NT2/D1 (cell line): ENCODE data around the gene CPSF3.

Experiments used
- DNase-seq: peaks from one replicate; pipeline ENCODE4 v3.0.0-alpha.2; 2011; ENCODE audit warnings: low read depth, low spot score
- H3K27me3 ChIP-seq: 2 replicates; pipeline ENCODE4 v1.6.0; 2011; ENCODE audit warnings: mild to moderate bottlenecking; ENCODE audit not compliant: insufficient read length, insufficient read depth
- H3K36me3 ChIP-seq: 2 replicates; pipeline ENCODE4 v1.6.1; 2011; ENCODE audit warnings: mild to moderate bottlenecking, low read length, mixed read lengths; ENCODE audit not compliant: insufficient read depth, insufficient read length
- H3K4me1 ChIP-seq: 2 replicates; pipeline ENCODE4 v1.5.1; 2011; ENCODE audit not compliant: insufficient read depth, insufficient read length
- H3K4me3 ChIP-seq: 2 replicates; pipeline ENCODE4 v1.5.1; 2011; ENCODE audit warnings: low read depth; ENCODE audit not compliant: insufficient read length
- H3K9ac ChIP-seq: 2 replicates; pipeline ENCODE4 v1.6.0; 2011; ENCODE audit warnings: low read depth; ENCODE audit not compliant: insufficient read length
- H3K9me3 ChIP-seq: 2 replicates; pipeline ENCODE4 v1.5.1; 2011; ENCODE audit warnings: mild to moderate bottlenecking, low read length; ENCODE audit not compliant: insufficient read depth
- SUZ12 ChIP-seq: IDR thresholded peaks from 2 replicates; pipeline ENCODE4 v1.6.1; 2011; ENCODE audit not compliant: insufficient read length, insufficient read depth; ENCODE audit errors: extremely low read depth
- YY1 ChIP-seq: IDR thresholded peaks from 2 replicates; pipeline ENCODE4 v1.6.1; 2011; ENCODE audit not compliant: insufficient read length, insufficient read depth
- ZNF274 ChIP-seq: IDR thresholded peaks from 2 replicates; pipeline ENCODE4 v1.6.1; 2011; ENCODE audit warnings: mild to moderate bottlenecking, low read depth, low read length

The CPSF3 gene

DNA sequence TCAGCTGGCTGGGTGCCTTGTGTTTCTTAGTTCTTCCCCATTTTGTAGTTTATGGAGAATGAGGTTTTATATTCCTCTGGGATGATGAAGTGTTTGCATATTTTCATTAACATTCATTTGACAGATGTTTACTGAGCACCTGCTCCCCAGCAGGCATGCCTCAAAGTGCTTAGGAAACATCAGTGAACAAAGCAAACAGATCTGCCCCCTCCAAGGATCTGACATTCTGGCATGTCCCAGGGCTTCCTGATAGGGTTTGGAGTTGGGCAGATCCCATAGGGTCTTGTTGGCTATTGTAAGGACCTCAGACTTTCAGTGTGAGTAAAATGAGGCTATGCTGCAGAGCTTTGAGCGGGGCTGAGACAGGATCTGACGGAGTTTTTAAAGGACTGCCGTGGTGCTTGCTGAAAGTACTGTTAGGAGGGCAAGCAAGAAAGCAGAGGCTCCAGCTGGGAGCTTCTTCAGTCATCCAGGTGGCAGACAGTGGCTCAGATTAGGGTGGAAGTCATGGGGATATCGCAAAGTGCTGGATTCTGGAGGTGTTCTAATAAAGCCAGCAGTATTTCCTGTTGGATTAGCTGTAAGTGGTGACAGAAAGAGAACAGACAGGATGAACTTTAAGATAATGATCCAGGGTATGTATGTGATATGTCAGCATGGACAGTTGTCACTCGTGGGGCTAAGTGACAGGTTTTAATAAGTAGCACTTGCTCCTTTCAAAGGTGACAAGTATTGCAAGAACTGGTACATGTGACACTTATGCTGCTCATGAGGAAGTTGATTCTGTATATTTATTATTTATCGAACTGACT lies 39.6 kb downstream of the CPSF3 start:
- DNase-seq, result no peak
- no peak for TF ChIP-seq YY1
- no peak for TF ChIP-seq ZNF274
- TF ChIP-seq SUZ12, result no peak
- Histone ChIP-seq H3K4me1 (no peaks in the 10 kb centered on the region), H3K4me3 (no peak overlapping the region), H3K27me3 (no peaks in the 10 kb centered on the region), H3K9me3 (no peaks in the 10 kb centered on the region), H3K36me3 (peaks cover 52% of the 10 kb centered on the region), H3K9ac (no peak overlapping the region)

DNA sequence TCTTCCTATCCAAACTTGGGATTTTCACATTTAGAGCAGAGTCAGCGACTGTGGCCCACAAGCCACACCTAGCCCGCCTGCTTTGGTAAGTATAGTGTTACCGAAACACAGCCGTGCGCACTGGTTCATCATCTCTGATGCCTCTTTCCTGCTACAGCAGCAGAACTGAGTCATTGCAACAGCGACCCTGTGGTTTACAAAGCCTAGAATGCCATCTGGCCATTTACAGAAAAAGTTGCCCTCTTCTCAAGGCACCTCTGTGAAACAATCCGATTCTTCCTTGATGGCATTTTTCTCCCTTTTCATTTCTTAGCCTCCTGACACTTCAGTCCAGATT lies 40.2 kb downstream of the CPSF3 start:
- no peak overlapping the region for H3K4me3 ChIP-seq
- H3K9me3 ChIP-seq, result no peaks in the 10 kb centered on the region
- peaks cover 50% of the 10 kb centered on the region for H3K36me3 ChIP-seq
- no peak for DNase-seq
- H3K27me3 ChIP-seq, result no peaks in the 10 kb centered on the region
- no peaks in the 10 kb centered on the region for H3K4me1 ChIP-seq
- no peak for TF ChIP-seq ZNF274
- no peak for TF ChIP-seq SUZ12
- TF ChIP-seq YY1, result no peak
- no peak overlapping the region for H3K9ac ChIP-seq

DNA sequence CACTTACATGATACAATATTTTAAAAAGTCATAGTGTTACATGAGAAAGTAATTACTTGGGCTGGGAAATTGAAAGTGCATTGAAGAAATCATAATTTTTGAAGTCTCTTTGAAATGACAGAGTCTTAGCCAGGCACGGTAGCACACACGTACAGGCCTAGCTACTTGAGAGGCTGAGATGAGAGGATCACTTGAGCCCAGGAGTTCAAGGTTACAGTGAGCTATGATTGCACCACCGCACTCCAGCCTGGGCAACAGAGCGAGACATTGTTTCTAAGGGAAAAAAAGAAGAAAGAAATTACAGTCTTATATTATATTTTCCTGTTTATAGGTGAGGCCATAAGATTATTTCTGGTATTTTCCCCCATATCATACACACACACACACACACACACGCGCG lies 41.7 kb downstream of the CPSF3 start:
- no peak for DNase-seq
- Histone ChIP-seq H3K4me3 (no peak overlapping the region), H3K4me1 (no peaks in the 10 kb centered on the region), H3K36me3 (peaks cover 55% of the 10 kb centered on the region), H3K9ac (no peak overlapping the region), H3K27me3 (no peaks in the 10 kb centered on the region), H3K9me3 (no peaks in the 10 kb centered on the region)
- TF ChIP-seq SUZ12 (no peak), ZNF274 (no peak), YY1 (no peak)

DNA sequence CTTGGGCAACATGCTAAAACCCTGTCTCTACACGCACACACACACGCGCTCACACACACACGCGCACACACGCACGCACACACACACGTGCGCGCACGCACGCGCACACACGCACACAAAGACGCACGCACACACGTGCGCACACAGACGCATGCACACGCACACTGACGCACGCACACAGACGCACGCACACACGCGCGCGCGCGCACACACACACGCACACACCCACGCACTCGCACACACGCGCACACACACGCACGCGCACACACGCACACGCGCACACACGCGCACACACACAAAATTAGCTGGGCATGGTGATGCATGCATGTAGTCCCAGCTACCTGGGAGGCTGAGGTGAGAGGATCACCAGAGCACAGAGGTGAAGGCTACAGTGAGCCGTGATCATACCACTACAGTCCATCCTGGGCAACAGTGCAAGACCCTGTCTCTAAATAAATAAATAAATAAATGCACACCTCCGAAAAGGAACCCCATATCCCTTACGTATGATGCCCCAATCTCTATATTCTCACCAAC lies 42.8 kb downstream of the CPSF3 start:
- H3K27me3 ChIP-seq, result no peaks in the 10 kb centered on the region
- H3K9me3 ChIP-seq, result no peaks in the 10 kb centered on the region
- DNase-seq, result no peak
- H3K9ac ChIP-seq, result no peak overlapping the region
- no peak overlapping the region for H3K4me3 ChIP-seq
- H3K36me3 ChIP-seq, result peaks cover 52% of the 10 kb centered on the region
- TF ChIP-seq SUZ12, result no peak
- no peak for TF ChIP-seq YY1
- TF ChIP-seq ZNF274, result no peak
- no peaks in the 10 kb centered on the region for H3K4me1 ChIP-seq

DNA sequence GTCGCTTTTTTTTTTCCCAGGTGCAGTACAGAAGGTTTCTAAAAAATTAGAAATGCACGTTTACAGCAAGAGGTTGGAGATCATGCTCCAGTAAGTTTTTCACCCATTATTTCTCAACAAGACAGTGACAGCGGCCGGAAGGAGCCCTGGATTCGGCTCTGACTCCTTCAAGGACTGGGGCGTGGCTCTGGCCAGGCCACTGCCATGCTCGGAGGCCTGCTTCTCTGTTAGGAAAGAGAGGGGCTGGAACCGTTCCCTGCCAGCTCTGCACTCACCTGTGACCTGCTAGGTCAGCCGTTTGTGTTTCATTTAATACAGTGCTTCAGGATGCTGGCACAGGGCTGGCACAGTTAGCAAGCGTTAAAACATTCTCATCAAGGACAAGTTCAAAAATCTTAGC lies 44.2 kb downstream of the CPSF3 start:
- no peak for DNase-seq
- TF ChIP-seq SUZ12 (no peak), ZNF274 (no peak), YY1 (no peak)
- Histone ChIP-seq H3K9me3 (no peaks in the 10 kb centered on the region), H3K9ac (no peak overlapping the region), H3K36me3 (peaks cover 53% of the 10 kb centered on the region), H3K27me3 (no peaks in the 10 kb centered on the region), H3K4me1 (no peaks in the 10 kb centered on the region), H3K4me3 (no peak overlapping the region)

DNA sequence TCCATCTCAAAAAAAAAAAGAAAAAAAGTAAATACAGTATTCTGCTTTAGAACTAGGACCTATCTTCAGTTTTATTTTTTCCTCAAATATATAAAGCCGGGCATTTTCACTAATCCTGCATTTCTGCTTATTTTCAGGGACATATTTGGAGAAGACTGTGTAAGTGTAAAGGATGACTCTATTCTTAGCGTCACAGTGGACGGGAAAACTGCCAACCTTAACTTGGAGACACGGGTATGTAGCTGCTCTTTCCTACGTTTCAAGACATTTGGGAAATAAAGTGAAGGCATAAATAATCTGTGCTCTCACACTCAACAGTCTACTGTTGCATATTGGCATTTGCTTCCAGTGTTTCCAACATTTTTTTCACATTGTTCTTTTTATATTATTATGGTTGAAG lies 47.8 kb downstream of the CPSF3 start:
- Histone ChIP-seq H3K36me3 (peaks cover 48% of the 10 kb centered on the region), H3K4me3 (no peak overlapping the region), H3K4me1 (no peaks in the 10 kb centered on the region), H3K9ac (no peak overlapping the region), H3K9me3 (no peaks in the 10 kb centered on the region), H3K27me3 (no peaks in the 10 kb centered on the region)
- TF ChIP-seq ZNF274 (no peak), YY1 (no peak), SUZ12 (no peak)
- no peak for DNase-seq

DNA sequence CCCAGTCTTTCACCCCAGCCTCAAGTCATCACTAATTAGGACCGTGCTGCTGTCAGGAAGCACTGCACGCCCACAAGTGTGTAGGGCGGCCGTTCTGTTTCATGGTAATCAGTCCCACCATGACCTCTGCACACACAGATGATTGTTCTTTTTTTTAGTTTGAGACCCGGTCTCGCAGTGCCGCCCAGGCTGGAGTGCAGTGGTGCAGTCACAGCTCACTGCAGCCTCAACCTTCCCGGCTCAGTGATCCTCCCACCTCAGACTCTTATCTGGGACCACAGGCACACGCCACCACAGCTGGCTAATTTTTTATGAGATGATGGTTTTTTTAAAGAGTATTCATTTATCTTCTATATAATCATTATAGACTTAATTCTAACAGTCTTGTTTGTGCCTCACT lies 49.1 kb downstream of the CPSF3 start:
- no peak for TF ChIP-seq ZNF274
- TF ChIP-seq SUZ12, result no peak
- TF ChIP-seq YY1, result no peak
- Histone ChIP-seq H3K27me3 (no peaks in the 10 kb centered on the region), H3K4me1 (no peaks in the 10 kb centered on the region), H3K9ac (no peak overlapping the region), H3K9me3 (no peaks in the 10 kb centered on the region), H3K4me3 (no peak overlapping the region), H3K36me3 (peaks cover 45% of the 10 kb centered on the region)
- no peak for DNase-seq
